OCI-LY1 (cell line): Measurements from ENCODE around the gene CNTN1.
"Not testable (repeated sequence)": the region's sequence is repeated elsewhere in the genome, so short reads cannot be mapped to it uniquely, and the experiment has no call there.

ENCODE experiments used
- H2AFZ ChIP-seq: fragments of 200-600 bp; sonication (generic), shearing (Covaris generic); 2 replicates; pipeline ENCODE4 v1.6.0; 2014; ENCODE audit warnings: antibody characterized with exemption, mild to moderate bottlenecking, low read length
- H3F3A ChIP-seq: fragments of 200-600 bp; sonication (generic), shearing (Covaris generic); 2 replicates; pipeline ENCODE4 v1.6.0; 2014; ENCODE audit warnings: mild to moderate bottlenecking, antibody characterized with exemption, low read length, moderate library complexity; ENCODE audit not compliant: insufficient read depth
- H3K27ac ChIP-seq: fragments of 200-600 bp; sonication (generic); 2 replicates; pipeline ENCODE4 v1.5.1; 2014; ENCODE audit warnings: low read length, mixed run types, mild to moderate bottlenecking, low read depth; ENCODE audit not compliant: poor library complexity, severe bottlenecking
- H3K27me3 ChIP-seq: fragments of 200-600 bp; sonication (generic); 2 replicates; pipeline ENCODE4 v1.6.0; 2014; ENCODE audit warnings: antibody characterized with exemption, mild to moderate bottlenecking, low read length, moderate library complexity; ENCODE audit not compliant: insufficient read depth
- H3K36me3 ChIP-seq: fragments of 200-600 bp; sonication (generic); 2 replicates; pipeline ENCODE4 v1.6.1; 2014; ENCODE audit warnings: mild to moderate bottlenecking, antibody characterized with exemption, low read length, moderate library complexity, mixed read lengths; ENCODE audit not compliant: insufficient read depth
- H3K4me1 ChIP-seq: fragments of 200-600 bp; sonication (generic); 2 replicates; pipeline ENCODE4 v1.5.1; 2014; ENCODE audit warnings: mild to moderate bottlenecking, low read length, moderate library complexity; ENCODE audit not compliant: insufficient read depth, severe bottlenecking
- H3K4me2 ChIP-seq: fragments of 200-600 bp; sonication (generic), shearing (Covaris generic); 2 replicates; pipeline ENCODE4 v1.6.1; 2014; ENCODE audit warnings: low read length
- H3K4me3 ChIP-seq: fragments of 200-600 bp; sonication (generic); 2 replicates; pipeline ENCODE4 v1.5.1; 2014; ENCODE audit warnings: low read length, low read depth, mild to moderate bottlenecking, mixed read lengths; ENCODE audit not compliant: poor library complexity, severe bottlenecking
- H3K79me2 ChIP-seq: fragments of 200-600 bp; shearing (Covaris generic); 2 replicates; pipeline ENCODE4 v1.6.1; 2016; ENCODE audit warnings: mixed run types, low read length, mixed read lengths; ENCODE audit not compliant: insufficient read depth
- H3K9ac ChIP-seq: fragments of 200-600 bp; sonication (generic), shearing (Covaris generic); 2 replicates; pipeline ENCODE4 v1.6.1; 2014; ENCODE audit warnings: mild to moderate bottlenecking, low read length, mixed read lengths
- H3K9me2 ChIP-seq: fragments of 200-600 bp; sonication (generic), shearing (Covaris generic); 2 replicates; pipeline ENCODE4 v1.6.1; 2014; ENCODE audit warnings: low read depth, mild to moderate bottlenecking, low read length, mixed read lengths
- H3K9me3 ChIP-seq: fragments of 200-600 bp; shearing (Covaris generic); 2 replicates; pipeline ENCODE4 v1.6.1; 2014; ENCODE audit warnings: low read length, mixed read lengths
- H4K20me1 ChIP-seq: fragments of 200-600 bp; sonication (generic), shearing (Covaris generic); 2 replicates; pipeline ENCODE4 v1.6.0; 2016; ENCODE audit warnings: mild to moderate bottlenecking, low read length; ENCODE audit not compliant: insufficient read depth
- CTCF ChIP-seq: fragments of 200-600 bp; sonication (generic), shearing (Covaris generic); IDR thresholded peaks from 2 replicates; pipeline ENCODE4 v1.5.1; 2017; ENCODE audit warnings: mild to moderate bottlenecking, antibody characterized with exemption, low read length, moderate library complexity, mixed read lengths
- EZH2 ChIP-seq: fragments of 200-600 bp; sonication (generic), shearing (Covaris generic); IDR thresholded peaks from 2 replicates; pipeline ENCODE4 v1.8.0; 2017; ENCODE audit warnings: borderline replicate concordance, mixed run types, mild to moderate bottlenecking, antibody characterized with exemption, low read length, moderate library complexity, mixed read lengths

The CNTN1 gene

GRCh38 chr12:40730281-40730680, 38.0 kb downstream of the CNTN1 start:
- Histone ChIP-seq H2AFZ (no peak overlapping the region), H3K4me1 (no peaks in the 10 kb centered on the region), H3F3A (no peaks in the 10 kb centered on the region), H3K9me3 (no peaks in the 10 kb centered on the region), H3K9ac (no peak overlapping the region), H3K4me2 (no peak overlapping the region), H3K36me3 (no peaks in the 10 kb centered on the region), H3K27me3 (no peaks in the 10 kb centered on the region), H3K79me2 (no peaks in the 10 kb centered on the region), H3K27ac (no peak overlapping the region), H3K9me2 (no peaks in the 10 kb centered on the region), H4K20me1 (no peaks in the 10 kb centered on the region), H3K4me3 (no peak overlapping the region)
- TF ChIP-seq CTCF = no peak
- no peak for TF ChIP-seq EZH2

GRCh38 chr12:40733871-40734270, 41.6 kb downstream of the CNTN1 start:
- no peaks in the 10 kb centered on the region for H3K79me2 ChIP-seq
- no peak overlapping the region for H3K4me2 ChIP-seq
- TF ChIP-seq EZH2 = no peak
- no peaks in the 10 kb centered on the region for H3K9me2 ChIP-seq
- no peaks in the 10 kb centered on the region for H3F3A ChIP-seq
- no peaks in the 10 kb centered on the region for H3K4me1 ChIP-seq
- no peak overlapping the region for H3K27ac ChIP-seq
- H4K20me1 ChIP-seq = no peaks in the 10 kb centered on the region
- H2AFZ ChIP-seq = no peak overlapping the region
- no peak overlapping the region for H3K9ac ChIP-seq
- H3K4me3 ChIP-seq = no peak overlapping the region
- H3K27me3 ChIP-seq = no peaks in the 10 kb centered on the region
- H3K9me3 ChIP-seq = no peaks in the 10 kb centered on the region
- no peaks in the 10 kb centered on the region for H3K36me3 ChIP-seq

- H3K9ac ChIP-seq = no peak overlapping the region
- H3K4me2 ChIP-seq = no peak overlapping the region
- H3F3A ChIP-seq = no peaks in the 10 kb centered on the region
- H3K9me2 ChIP-seq = no peaks in the 10 kb centered on the region
- H3K36me3 ChIP-seq = no peaks in the 10 kb centered on the region
- H3K79me2 ChIP-seq = no peaks in the 10 kb centered on the region
- H3K9me3 ChIP-seq = no peaks in the 10 kb centered on the region
- H3K27ac ChIP-seq = no peak overlapping the region
- no peaks in the 10 kb centered on the region for H4K20me1 ChIP-seq
- H2AFZ ChIP-seq = no peak overlapping the region
- no peak overlapping the region for H3K4me3 ChIP-seq
- no peaks in the 10 kb centered on the region for H3K27me3 ChIP-seq
- H3K4me1 ChIP-seq = no peaks in the 10 kb centered on the region
- TF ChIP-seq EZH2 (no peak), CTCF (no peak)
These were observed 42.0 kb downstream of the CNTN1 start for GRCh38 chr12:40734276-40734675.

GRCh38 chr12:40735551-40736230, 43.5 kb downstream of the CNTN1 start:
- Histone ChIP-seq H3K36me3 (no peaks in the 10 kb centered on the region), H3K27me3 (no peaks in the 10 kb centered on the region), H4K20me1 (no peaks in the 10 kb centered on the region), H3K9me2 (no peaks in the 10 kb centered on the region), H3K9me3 (no peaks in the 10 kb centered on the region), H3K9ac (no peak overlapping the region), H3K79me2 (no peaks in the 10 kb centered on the region), H3K4me2 (no peak overlapping the region), H2AFZ (no peak overlapping the region), H3F3A (no peaks in the 10 kb centered on the region), H3K4me3 (no peak overlapping the region), H3K4me1 (no peaks in the 10 kb centered on the region), H3K27ac (no peak overlapping the region)
- TF ChIP-seq EZH2 (no peak), CTCF (no peak)

GRCh38 chr12:40737416-40737815, 45.2 kb downstream of the CNTN1 start:
- not testable (repeated sequence) for H3K36me3 ChIP-seq, H3K27ac ChIP-seq, H3K27me3 ChIP-seq, H3K4me2 ChIP-seq, H4K20me1 ChIP-seq, H3K4me3 ChIP-seq, H3K4me1 ChIP-seq, H3K9me2 ChIP-seq, H3K79me2 ChIP-seq, H3K9me3 ChIP-seq, H3F3A ChIP-seq, H3K9ac ChIP-seq, H2AFZ ChIP-seq
